Mesenteric fat pad (tissue), 1 donor: ENCODE data around the gene MTIF2. TPM values are rescaled to one million over a fixed set of nuclear protein-coding genes. Genes with fewer than 3 reads are reported as not detected.
"Not testable (repeated sequence)": the region's sequence is repeated elsewhere in the genome, so short reads cannot be mapped to it uniquely, and the experiment has no call there.

Experiments
- DNase-seq: peaks from one replicate; pipeline ENCODE4 v3.0.0-alpha.2; 2020; ENCODE audit warnings: low spot score
- total RNA-seq: library from RNA; stranded (reverse); fragmentation: NEBNext Ultra II Directional; extraction: Animal tissue kit (Norgen Biotek cat#: 25700); gene quantifications from one replicate; pipeline ENCODE4 v1.2.1, GENCODE V29; 2021
- donor health status: DM: yes; HTN: yes; CAD: no.

MTIF2 gene
- total RNA-seq, 1 donor from 2014 or later: 19.5 TPM

GRCh38 chr2:55200416-55200815 lies 68.6 kb downstream of the MTIF2 start:
- DNase-seq: no peak

- DNase-seq: no peak
These were observed 72.5 kb downstream of the MTIF2 start for GRCh38 chr2:55196526-55196925.

- DNase-seq: not testable (repeated sequence)
These were observed 77.1 kb downstream of the MTIF2 start for GRCh38 chr2:55191888-55192287.

GRCh38 chr2:55186837-55187236 lies 82.2 kb downstream of the MTIF2 start:
- DNase-seq: not testable (repeated sequence)

Other genes starting within 250 kb of the MTIF2 start
- 681 TPM for gene RTN4, start 218.8 kb downstream of the MTIF2 start, total RNA-seq
- 5.2 TPM for gene CLHC1, start 36.9 kb downstream of the MTIF2 start, total RNA-seq
- 706 TPM for gene RPS27A, start 36.5 kb downstream of the MTIF2 start, total RNA-seq
- 64.6 TPM for gene CCDC88A, start 150.6 kb upstream of the MTIF2 start, total RNA-seq